H54 (cell line): ENCODE results near the gene BMP7.
"Not testable (repeated sequence)": the region's sequence is repeated elsewhere in the genome, so short reads cannot be mapped to it uniquely, and the experiment has no call there.

ENCODE experiments used
- DNase-seq: peaks from one replicate; pipeline ENCODE4 v3.0.0; 2011; ENCODE audit warnings: low spot score, mixed read lengths; ENCODE audit not compliant: insufficient read length
- FAIRE-seq: peaks from 3 replicates; lab custom pipeline; 2011; peaks lifted over from hg19 to GRCh38; lab: Jason Lieb, UNC
- POLR2A ChIP-seq: IDR thresholded peaks from 2 replicates; pipeline ENCODE4 v1.6.1; 2011; ENCODE audit warnings: low read depth, mild to moderate bottlenecking, low read length

BMP7 gene

GRCh38 chr20:57243480-57244220 lies 22.8 kb downstream of the BMP7 start:
- no peak for DNase-seq
- FAIRE-seq = no peak
- no peak for TF ChIP-seq POLR2A

- DNase-seq (no peak), FAIRE-seq (no peak)
- no peak for TF ChIP-seq POLR2A
Measured at GRCh38 chr20:57242414-57242813, 24.0 kb downstream of the BMP7 start.

DNA sequence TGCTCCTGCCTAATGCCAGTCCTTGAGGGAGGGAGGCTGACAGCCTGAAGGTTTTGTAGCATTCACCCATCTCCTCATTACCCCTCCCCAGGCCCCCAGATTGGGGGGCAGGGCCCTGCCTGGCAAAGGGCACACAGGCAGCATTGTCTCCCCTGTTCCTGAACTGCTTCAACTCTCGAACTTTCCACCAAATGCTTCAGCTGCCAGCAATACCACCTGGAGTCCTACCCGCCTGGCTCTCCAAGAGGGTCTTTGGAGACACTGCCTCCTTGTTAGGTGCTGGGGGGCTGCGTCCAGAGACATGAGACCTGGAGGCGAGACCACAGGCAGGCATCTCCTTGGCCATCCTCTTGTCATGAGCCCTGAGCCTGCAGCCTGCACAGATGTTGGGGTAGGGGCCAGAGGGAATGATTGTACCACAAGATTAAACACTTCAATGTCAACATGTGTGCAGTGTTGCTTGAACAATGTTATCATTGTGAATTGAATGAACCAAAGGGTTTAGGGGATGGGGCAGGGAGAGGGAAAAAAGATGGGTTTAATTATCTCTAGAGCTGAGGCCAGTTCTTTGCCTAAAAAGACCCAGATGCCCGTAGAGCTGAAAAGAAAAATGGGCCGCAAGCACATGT lies 25.0 kb downstream of the BMP7 start:
- FAIRE-seq (no peak), DNase-seq (no peak)

DNA sequence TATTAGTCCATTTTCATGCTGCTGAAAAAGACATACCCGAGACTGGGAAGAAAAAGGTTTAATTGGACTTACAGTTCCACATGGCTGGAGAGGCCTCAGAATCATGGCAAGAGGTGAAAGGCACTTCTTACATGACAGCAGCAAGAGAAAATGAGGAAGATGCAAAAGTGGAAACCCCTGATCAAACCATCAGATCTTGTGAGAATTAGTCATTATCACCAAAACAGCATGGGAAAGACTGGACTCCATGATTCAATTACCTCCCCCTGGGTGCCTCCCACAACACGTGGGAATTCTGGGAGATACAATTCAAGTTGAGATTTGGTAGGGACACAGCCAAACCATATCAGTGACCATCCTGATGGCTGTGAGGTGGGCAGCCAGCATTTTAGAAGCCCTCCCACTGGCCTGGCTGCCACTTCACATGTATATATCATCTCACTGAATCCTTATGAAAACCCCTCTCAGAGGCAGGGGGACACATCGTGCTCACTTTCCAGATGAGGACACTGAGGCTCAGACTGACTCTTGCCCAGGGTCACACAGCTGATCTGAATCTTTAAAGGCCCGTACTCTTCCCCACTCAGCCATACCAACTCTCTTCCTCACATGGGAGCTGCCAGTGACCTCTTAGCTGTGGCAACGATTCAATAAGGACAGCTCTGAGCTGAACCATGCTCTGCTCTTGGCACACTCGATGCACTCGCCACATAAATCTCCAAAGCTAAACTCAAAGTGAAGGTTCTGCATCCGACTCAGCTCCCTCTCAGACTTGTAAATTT lies 25.7 kb downstream of the BMP7 start:
- no peak for TF ChIP-seq POLR2A
- DNase-seq = no peak
- FAIRE-seq = no peak

More for the DNA sequence above, 25.0 kb downstream of the BMP7 start:
- no peak for TF ChIP-seq POLR2A

DNA sequence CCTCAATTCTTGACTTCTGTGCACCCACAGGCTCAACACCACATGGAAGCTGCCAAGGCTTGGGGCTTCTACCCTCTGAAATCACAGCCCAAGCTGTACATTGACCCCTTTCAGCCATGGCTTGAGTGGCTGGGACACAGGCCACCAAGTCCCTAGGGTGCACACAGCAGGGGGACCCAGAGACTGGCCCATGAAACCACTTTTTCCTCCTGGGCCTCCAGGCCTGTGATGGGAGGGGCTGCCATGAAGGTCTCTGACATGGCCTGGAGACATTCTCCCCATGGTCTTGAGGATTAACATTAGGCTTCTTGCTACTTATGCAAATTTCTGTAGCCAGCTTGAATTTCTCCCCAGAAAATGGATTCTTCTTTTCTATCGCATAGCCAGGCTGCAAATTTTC lies 26.7 kb downstream of the BMP7 start:
- DNase-seq, FAIRE-seq: not testable (repeated sequence)

- not testable (repeated sequence) for FAIRE-seq, DNase-seq
Measured at GRCh38 chr20:57239324-57239723, 27.1 kb downstream of the BMP7 start.

GRCh38 chr20:57238089-57238488 lies 28.4 kb downstream of the BMP7 start:
- FAIRE-seq (no peak), DNase-seq (no peak)
- TF ChIP-seq POLR2A = no peak

GRCh38 chr20:57237585-57237953 lies 28.9 kb downstream of the BMP7 start:
- TF ChIP-seq POLR2A = no peak
- DNase-seq = no peak
- FAIRE-seq = no peak

DNA sequence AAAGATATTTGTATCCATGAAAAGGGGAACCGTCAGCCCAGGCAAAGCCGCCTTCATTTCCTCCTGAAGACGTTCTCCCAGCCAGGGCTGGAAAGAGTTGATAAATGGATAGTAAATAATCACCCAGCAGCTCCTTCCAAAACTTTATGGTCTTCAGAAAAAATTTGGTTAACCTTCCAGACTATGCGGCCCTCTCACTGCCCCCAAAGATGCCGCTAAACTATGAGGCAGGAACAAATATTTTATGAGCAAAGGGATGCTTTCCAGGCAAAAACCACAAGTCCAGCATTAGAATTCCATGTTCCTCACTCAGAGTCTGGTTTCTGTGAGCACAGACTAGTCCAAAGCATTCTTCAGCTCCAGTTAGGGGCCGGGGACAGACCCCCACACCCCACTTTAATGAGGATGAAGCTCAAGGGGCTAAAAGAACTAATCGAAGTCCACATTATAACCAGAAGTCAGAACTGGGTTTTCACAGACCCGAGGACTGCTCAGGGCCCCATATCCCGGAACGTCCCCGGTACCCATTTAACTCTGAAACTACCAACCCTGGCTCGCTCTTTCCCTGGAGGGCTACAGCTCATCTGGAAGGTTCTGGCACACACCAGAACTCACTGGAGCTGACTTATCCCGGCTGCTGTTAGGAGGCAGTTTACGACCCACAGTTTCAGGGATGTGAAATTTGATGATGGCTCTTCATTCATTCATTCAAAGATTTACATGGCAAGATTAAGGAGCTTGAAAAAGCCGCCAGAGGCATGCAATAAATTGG lies 29.4 kb downstream of the BMP7 start:
- no peak for DNase-seq
- FAIRE-seq = no peak
- TF ChIP-seq POLR2A = no peak

DNA sequence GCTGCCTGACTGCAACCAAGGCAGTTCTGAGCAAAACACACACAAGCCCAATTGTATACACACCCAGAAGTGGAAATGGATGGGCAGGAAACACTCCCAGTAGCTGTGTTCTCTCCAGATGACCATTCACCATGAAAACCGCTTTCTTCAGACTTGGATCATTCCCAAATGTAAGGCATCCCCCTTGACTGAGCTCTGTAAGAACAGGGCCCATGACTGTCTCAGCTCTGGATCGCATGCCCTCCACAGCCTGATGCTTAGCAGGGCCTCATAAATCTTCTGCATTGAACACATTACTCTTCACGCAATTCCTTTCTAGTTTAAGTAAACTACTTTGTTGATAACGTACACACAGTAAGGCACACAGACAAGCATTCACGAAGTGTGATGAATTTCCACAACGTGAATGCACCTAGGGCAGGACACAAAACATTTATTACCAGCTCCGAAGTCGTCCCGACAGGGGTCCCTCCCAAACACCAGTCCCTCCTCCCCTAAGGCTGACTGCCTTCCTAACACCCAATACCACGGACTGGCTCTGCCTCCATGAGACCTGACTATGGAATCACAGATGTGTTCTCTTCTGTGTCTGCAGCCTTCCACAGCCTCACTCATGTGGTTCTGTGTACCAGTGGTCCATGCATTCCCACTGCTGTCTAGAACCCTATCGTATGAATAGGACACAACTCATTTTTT lies 31.7 kb downstream of the BMP7 start:
- no peak for TF ChIP-seq POLR2A
- FAIRE-seq (no peak), DNase-seq (no peak)

GRCh38 chr20:57231951-57232428 lies 34.5 kb downstream of the BMP7 start:
- TF ChIP-seq POLR2A = no peak
- no peak for FAIRE-seq
- no peak for DNase-seq

DNA sequence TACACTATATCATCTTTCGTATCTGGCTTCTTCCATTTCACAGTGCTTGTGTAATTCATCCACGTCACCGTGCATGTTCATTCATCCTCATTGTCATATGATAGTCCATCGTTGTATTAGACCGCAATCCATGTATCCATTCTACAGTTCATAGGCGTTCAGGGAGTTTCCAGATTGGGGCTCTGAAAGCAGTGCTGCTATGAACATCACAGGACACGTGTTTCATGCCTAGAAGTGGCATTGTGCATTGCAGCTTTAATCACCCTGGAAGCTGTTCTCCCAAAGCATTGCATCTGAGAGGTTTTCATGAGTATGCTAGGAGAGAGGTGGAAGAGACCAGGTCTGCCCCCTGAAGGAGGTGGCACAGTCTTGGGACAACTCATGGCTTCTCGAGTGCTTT lies 35.3 kb downstream of the BMP7 start:
- FAIRE-seq = no peak
- no peak for DNase-seq
- no peak for TF ChIP-seq POLR2A

- TF ChIP-seq POLR2A = no peak
- DNase-seq (no peak), FAIRE-seq (no peak)
Measured at GRCh38 chr20:57230247-57230646, 36.2 kb downstream of the BMP7 start.
